Panc1 (cell line): ENCODE measurements around the gene CEMIP.

Experiments used
- CTCF ChIP-seq: fragments of 450-650 bp; IDR thresholded peaks from 2 replicates; pipeline ENCODE4 v1.5.1; 2017; ENCODE audit warnings: mild to moderate bottlenecking
- POLR2AphosphoS5 ChIP-seq: IDR thresholded peaks from 2 replicates; pipeline ENCODE4 v1.6.1; 2012; ENCODE audit warnings: mild to moderate bottlenecking, low read depth, low read length, moderate library complexity
- REST ChIP-seq, 2 experiments: IDR thresholded peaks; 2 replicates each; pipeline ENCODE4 v1.6.1; 2011 to 2012; ENCODE audit warnings: low read depth in 2 of 2, control low read depth in 1 of 2, low read length in 1 of 2, mild to moderate bottlenecking in 1 of 2, moderate library complexity in 1 of 2; ENCODE audit not compliant: insufficient read depth in 1 of 2
- SIN3A ChIP-seq: IDR thresholded peaks from 2 replicates; pipeline ENCODE4 v1.6.1; 2012; ENCODE audit warnings: low read depth, mild to moderate bottlenecking, low read length, moderate library complexity, borderline replicate concordance; ENCODE audit not compliant: insufficient read depth
- TCF7L2 ChIP-seq: IDR thresholded peaks from 2 replicates; pipeline ENCODE4 v1.6.1; 2011; ENCODE audit warnings: mild to moderate bottlenecking, low read depth, low read length, inconsistent platforms

GRCh38 chr15:80923668-80924067 lies 144.5 kb downstream of the CEMIP start:
- no peak for TF ChIP-seq CTCF
- TF ChIP-seq REST (IDR thresholded peaks at IDR 0.05; ENCODE audit: insufficient read depth in 1 of 2, low read depth in 2 of 2, low read length in 1 of 2): no peak
- no peak for TF ChIP-seq POLR2AphosphoS5
- TF ChIP-seq TCF7L2: no peak
- TF ChIP-seq SIN3A: no peak
